WERI-Rb-1 (cell line): ENCODE data around the gene ADPGK.

ENCODE experiments used
- DNase-seq: peaks from one replicate; pipeline ENCODE4 v3.0.0-alpha.2; 2020
- H3K27ac ChIP-seq: fragments of 250-450 bp; sonication (Bioruptor Pico); 2 replicates; pipeline ENCODE4 v1.5.1; 2020; ENCODE audit warnings: mild to moderate bottlenecking, moderate library complexity
- H3K27me3 ChIP-seq: fragments of 250-450 bp; sonication (Bioruptor Pico); 2 replicates; pipeline ENCODE4 v1.5.1; 2021; ENCODE audit warnings: mild to moderate bottlenecking, low read depth, moderate library complexity; ENCODE audit not compliant: insufficient read depth, severe bottlenecking
- H3K36me3 ChIP-seq: fragments of 250-450 bp; sonication (Bioruptor Pico); 2 replicates; pipeline ENCODE4 v1.5.1; 2020; ENCODE audit warnings: mild to moderate bottlenecking, moderate library complexity
- H3K4me3 ChIP-seq: 2 replicates; pipeline ENCODE4 v1.5.1; 2011; ENCODE audit warnings: low read depth, mild to moderate bottlenecking, control low read depth, low read length
- H3K9me3 ChIP-seq: fragments of 250-450 bp; sonication (Bioruptor Pico); 2 replicates; pipeline ENCODE4 v1.5.1; 2021; ENCODE audit warnings: mild to moderate bottlenecking, moderate library complexity; ENCODE audit not compliant: severe bottlenecking
- TF ChIP-seq, protein P1 (sequence below): IDR thresholded peaks from 2 replicates; pipeline ENCODE4 v1.5.1; 2011; ENCODE audit warnings: low read depth, mild to moderate bottlenecking, control low read depth, inconsistent platforms, low read length

The ADPGK gene

DNA sequence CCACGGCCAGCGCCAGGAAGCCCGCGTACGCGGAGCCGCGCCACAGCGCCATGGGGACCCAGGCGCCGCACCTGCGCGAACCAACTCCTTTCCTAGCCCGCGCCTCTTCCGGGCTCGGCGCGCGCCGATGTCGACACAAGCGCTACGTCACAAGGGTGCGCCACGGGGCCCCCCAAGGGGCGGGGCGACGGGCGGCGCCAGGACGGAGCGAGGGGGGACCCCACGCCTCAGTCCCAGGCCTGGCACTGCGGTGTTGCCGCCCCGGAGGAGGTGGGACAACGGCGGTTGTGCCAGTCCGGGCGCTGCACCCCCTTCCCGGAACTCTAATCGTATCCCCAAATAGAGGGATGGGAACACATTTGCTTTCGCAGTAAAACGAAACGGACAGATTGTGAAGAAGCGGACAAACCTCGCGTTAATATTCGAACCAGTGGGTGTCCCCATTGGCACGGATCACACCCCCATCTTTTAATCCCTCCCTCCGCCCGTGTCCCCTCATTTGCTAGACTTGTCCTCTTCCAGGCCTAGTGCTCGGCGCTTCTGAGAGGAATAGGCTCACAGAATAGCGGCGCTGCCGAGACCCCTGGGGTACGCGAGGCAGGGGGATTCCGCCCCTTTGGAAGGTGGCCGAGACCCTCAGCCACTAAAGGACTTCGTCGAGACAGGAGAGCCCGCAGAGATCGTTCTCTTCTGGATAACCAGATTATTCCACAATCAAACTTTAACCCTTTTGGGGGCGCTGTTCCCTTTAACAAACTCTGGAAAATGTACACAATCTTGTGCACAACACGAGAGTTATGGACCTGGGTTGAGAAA, at the start of gene ADPGK:
Gene ADPGK, minus strand, starts transcription at position 119 of the 816 bp plus-strand sequence. Its CDS starts 67 bp downstream, at position 52.
- Histone ChIP-seq H3K27me3 (no peaks in the 10 kb centered on the region), H3K27ac (peak within 1 kb of the TSS; percentile 83), H3K36me3 (peaks cover 10% of the 10 kb centered on the region), H3K4me3 (peak within 1 kb of the TSS; percentile 91), H3K9me3 (no peaks in the 10 kb centered on the region)
- TF ChIP-seq, protein P1, sequence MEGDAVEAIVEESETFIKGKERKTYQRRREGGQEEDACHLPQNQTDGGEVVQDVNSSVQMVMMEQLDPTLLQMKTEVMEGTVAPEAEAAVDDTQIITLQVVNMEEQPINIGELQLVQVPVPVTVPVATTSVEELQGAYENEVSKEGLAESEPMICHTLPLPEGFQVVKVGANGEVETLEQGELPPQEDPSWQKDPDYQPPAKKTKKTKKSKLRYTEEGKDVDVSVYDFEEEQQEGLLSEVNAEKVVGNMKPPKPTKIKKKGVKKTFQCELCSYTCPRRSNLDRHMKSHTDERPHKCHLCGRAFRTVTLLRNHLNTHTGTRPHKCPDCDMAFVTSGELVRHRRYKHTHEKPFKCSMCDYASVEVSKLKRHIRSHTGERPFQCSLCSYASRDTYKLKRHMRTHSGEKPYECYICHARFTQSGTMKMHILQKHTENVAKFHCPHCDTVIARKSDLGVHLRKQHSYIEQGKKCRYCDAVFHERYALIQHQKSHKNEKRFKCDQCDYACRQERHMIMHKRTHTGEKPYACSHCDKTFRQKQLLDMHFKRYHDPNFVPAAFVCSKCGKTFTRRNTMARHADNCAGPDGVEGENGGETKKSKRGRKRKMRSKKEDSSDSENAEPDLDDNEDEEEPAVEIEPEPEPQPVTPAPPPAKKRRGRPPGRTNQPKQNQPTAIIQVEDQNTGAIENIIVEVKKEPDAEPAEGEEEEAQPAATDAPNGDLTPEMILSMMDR = peak; percentile 47; the same call in 1 of the 2 replicates
- peak; percentile 89 for DNase-seq

DNA sequence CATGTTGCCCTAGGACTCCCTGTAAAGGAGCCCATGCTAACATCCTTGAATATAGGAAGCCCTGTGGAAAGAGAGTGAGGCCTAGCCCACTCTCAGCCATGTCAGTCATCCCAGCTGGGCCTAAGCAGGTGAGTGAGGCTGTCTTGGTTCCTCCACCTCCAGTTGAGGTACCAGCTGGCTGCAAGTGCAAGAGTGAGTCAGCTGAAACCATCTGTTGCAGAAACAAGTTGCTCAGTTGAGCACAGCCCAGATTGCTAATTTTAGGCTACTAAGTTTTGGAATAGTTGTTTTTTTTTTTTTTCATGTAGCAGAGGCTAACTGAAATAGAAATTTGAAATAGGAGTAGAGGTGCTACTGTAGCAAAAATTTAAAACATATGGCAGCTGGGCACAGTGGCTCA, 43.7 kb upstream of the ADPGK start:
- Histone ChIP-seq H3K27ac (peak overlapping the region; percentile 85), H3K27me3 (no peaks in the 10 kb centered on the region), H3K36me3 (no peaks in the 10 kb centered on the region), H3K4me3 (no peak overlapping the region), H3K9me3 (no peaks in the 10 kb centered on the region)
- peak; percentile 48 for DNase-seq
- TF ChIP-seq, protein P1 = no peak

DNA sequence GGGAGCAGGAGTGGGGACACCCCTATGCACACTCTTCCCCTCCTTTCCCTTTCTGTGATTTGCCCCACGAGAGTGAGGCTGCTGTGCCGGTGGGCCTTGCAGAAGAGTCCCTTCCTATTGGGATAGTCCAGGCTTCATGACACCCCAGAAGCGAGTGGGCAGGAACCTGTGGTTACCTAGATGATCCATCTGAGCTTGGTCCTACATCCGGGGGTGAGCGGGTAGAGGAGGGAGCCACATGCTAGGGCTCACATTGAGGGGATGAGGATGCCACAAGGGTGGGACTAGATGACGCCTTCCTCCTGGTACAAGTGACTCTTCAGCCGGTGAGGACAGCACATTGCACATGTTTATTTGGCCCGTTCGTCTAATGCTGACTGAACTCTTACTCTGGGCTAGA, 43.1 kb upstream of the ADPGK start:
- TF ChIP-seq, protein P1 = no peak
- H3K27ac ChIP-seq = no peak overlapping the region; the same call in none of the 2 replicates
- no peak overlapping the region for H3K4me3 ChIP-seq
- H3K27me3 ChIP-seq = no peaks in the 10 kb centered on the region
- H3K36me3 ChIP-seq = no peaks in the 10 kb centered on the region
- no peaks in the 10 kb centered on the region for H3K9me3 ChIP-seq
- no peak for DNase-seq

DNA sequence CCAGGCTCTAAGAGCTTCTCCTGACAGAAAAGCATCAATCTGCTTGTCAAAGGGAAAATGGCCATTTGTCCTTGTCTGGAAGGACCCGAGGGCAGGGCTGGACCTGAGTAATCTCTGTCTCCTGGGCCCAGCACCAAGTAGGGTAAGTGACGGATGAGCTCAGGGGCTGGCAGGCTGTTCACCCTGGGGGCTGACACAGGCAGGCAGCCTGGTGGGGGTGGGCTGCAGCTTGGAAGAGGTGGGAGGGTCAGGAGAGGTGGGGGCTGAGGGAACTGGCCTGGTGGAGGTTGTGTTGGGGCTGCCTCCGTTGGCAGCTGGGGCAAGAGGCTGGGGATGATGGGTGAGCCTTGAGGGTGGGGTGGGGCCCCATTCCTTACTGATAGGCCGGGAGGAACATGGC, 42.3 kb upstream of the ADPGK start:
- Histone ChIP-seq H3K36me3 (no peaks in the 10 kb centered on the region), H3K27me3 (no peaks in the 10 kb centered on the region), H3K9me3 (no peaks in the 10 kb centered on the region), H3K27ac (no peak overlapping the region), H3K4me3 (no peak overlapping the region)
- peak; percentile 28 for DNase-seq
- TF ChIP-seq, protein P1 = no peak

DNA sequence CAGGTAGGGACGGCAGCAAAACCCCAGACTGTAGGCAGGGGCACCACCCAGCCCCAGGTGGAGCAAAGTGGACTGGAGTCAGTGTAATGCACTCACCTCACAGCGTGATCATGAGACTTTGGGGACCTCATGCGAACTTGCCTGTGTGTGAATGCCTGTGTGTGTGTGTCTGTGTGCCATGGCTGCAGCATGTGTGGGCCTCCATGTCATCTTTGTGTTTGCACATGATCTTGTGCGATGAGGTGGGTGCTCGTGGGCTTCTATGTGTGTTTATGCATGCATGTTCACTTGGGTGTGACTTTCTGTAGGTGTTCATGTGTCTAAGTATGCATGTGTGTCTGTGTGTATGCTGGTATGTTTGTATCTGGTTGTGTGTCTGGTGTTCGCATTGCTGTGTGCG, 41.2 kb upstream of the ADPGK start:
- Histone ChIP-seq H3K36me3 (no peaks in the 10 kb centered on the region), H3K4me3 (no peak overlapping the region), H3K9me3 (no peaks in the 10 kb centered on the region), H3K27me3 (no peaks in the 10 kb centered on the region), H3K27ac (no peak overlapping the region)
- DNase-seq = no peak
- TF ChIP-seq, protein P1 = no peak
